ENCODE measurements around the gene TAF15. TPM values are rescaled to one million over a fixed set of nuclear protein-coding genes. Genes with fewer than 3 reads are reported as not detected.

Gene TAF15
- total and polyA plus RNA-seq, 2 of the 13 experiments (the other 11 are each of a cell fraction or from before 2014, with no cell fraction given): 25.2 to 26.5 TPM

DNA sequence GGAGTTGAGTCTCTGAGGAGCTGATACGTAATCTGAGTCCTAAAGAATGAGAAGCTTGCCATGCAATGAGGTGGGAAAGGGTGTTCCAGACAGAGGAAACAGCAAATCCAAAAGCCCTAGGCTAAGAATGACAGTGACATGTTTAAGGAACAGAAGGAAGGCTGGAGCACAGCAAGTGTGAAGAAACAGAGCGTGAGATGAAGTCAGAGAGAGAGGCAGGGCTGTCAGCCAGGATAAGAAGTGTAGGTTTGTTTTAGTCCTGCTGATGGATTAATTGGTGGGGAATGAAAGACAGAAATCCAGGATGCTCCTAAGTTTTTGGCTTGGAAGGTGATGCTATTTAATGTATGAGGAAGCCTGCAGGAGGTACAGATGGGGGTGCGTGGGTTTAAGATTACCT lies 28.3 kb upstream of the TAF15 start:
- ChIA-PET POLR2A (no interaction called here), CTCF (ENCODE audit: low intra/inter-chr PET ratio, low total read pairs) (no interaction called here)
- no peak overlapping the region for H3K4me2 ChIP-seq (ENCODE audit: low read depth, low read length)
- DNase-seq (ENCODE audit: low spot score): no peak
- no peak for FAIRE-seq
- H3K27ac ChIP-seq (ENCODE audit: extremely low read length, insufficient read depth, low read length): no peak overlapping the region
- ATAC-seq: no peak
- no peak overlapping the region for H3K4me3 ChIP-seq (replicated peaks in 1 of 3; ENCODE audit: insufficient read depth in 1 of 3, low read depth in 2 of 3, low read length in 3 of 3)
- H3K36me3 ChIP-seq (replicated peaks in 1 of 2; ENCODE audit: control insufficient read depth in 1 of 2, insufficient read depth in 2 of 2, low read length in 2 of 2): no peaks in the 10 kb centered on the region
- peaks cover 14% of the 10 kb centered on the region for H3K4me1 ChIP-seq (ENCODE audit: insufficient read depth, low read length)
- WGBS (ENCODE audit: low lambda C conversion rate): 17% methylated on average over 3 of the region's 3 CpGs
- in situ Hi-C loops (cut with HindIII; ENCODE audit: extremely low pct_ligation_motif_present, low pct_unique_long_range_greater_than_20kb): no loop called here
- H3K9me3 ChIP-seq (ENCODE audit: low read length): no peaks in the 10 kb centered on the region
- H4K20me1 ChIP-seq (ENCODE audit: insufficient read depth, low read length): no peaks in the 10 kb centered on the region
- H3K27me3 ChIP-seq (ENCODE audit: control insufficient read depth in 1 of 2, insufficient read depth in 2 of 2, low read length in 2 of 2): peaks cover 0 to 35% of the 10 kb centered on the region in 2 experiments; a peak in 4 of 5 replicates
- H3K9ac ChIP-seq (ENCODE audit: insufficient read depth, low read depth, low read length): no peak overlapping the region
- intact Hi-C loops (cut with micrococcal nuclease; ENCODE audit: unreplicated experiment): no loop called here
- BruUV-seq (replicated peaks): no TSS peak
- H3K79me2 ChIP-seq (ENCODE audit: insufficient read depth, low read length): no peaks in the 10 kb centered on the region
- no peak overlapping the region for H2AFZ ChIP-seq (ENCODE audit: low read length)
- TF ChIP-seq, protein P1, sequence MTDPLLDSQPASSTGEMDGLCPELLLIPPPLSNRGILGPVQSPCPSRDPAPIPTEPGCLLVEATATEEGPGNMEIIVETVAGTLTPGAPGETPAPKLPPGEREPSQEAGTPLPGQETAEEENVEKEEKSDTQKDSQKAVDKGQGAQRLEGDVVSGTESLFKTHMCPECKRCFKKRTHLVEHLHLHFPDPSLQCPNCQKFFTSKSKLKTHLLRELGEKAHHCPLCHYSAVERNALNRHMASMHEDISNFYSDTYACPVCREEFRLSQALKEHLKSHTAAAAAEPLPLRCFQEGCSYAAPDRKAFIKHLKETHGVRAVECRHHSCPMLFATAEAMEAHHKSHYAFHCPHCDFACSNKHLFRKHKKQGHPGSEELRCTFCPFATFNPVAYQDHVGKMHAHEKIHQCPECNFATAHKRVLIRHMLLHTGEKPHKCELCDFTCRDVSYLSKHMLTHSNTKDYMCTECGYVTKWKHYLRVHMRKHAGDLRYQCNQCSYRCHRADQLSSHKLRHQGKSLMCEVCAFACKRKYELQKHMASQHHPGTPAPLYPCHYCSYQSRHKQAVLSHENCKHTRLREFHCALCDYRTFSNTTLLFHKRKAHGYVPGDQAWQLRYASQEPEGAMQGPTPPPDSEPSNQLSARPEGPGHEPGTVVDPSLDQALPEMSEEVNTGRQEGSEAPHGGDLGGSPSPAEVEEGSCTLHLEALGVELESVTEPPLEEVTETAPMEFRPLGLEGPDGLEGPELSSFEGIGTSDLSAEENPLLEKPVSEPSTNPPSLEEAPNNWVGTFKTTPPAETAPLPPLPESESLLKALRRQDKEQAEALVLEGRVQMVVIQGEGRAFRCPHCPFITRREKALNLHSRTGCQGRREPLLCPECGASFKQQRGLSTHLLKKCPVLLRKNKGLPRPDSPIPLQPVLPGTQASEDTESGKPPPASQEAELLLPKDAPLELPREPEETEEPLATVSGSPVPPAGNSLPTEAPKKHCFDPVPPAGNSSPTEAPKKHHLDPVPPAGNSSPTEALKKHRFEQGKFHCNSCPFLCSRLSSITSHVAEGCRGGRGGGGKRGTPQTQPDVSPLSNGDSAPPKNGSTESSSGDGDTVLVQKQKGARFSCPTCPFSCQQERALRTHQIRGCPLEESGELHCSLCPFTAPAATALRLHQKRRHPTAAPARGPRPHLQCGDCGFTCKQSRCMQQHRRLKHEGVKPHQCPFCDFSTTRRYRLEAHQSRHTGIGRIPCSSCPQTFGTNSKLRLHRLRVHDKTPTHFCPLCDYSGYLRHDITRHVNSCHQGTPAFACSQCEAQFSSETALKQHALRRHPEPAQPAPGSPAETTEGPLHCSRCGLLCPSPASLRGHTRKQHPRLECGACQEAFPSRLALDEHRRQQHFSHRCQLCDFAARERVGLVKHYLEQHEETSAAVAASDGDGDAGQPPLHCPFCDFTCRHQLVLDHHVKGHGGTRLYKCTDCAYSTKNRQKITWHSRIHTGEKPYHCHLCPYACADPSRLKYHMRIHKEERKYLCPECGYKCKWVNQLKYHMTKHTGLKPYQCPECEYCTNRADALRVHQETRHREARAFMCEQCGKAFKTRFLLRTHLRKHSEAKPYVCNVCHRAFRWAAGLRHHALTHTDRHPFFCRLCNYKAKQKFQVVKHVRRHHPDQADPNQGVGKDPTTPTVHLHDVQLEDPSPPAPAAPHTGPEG (CRISPR knock-in tag; IDR thresholded peaks at IDR 0.05): no peak
- TF ChIP-seq FOXP1 (IDR thresholded peaks at IDR 0.05) (no peak), FOXP1 (CRISPR knock-in tag; IDR thresholded peaks at IDR 0.05) (no peak), ZNF251 (CRISPR knock-in tag; IDR thresholded peaks at IDR 0.05) (no peak), ZNF12 (CRISPR knock-in tag; IDR thresholded peaks at IDR 0.05) (no peak), BCL3 (CRISPR knock-in tag; IDR thresholded peaks at IDR 0.05) (no peak), KDM5A (IDR thresholded peaks at IDR 0.05; ENCODE audit: borderline replicate concordance, low read length) (no peak)
- TF ChIP-seq, protein P2, sequence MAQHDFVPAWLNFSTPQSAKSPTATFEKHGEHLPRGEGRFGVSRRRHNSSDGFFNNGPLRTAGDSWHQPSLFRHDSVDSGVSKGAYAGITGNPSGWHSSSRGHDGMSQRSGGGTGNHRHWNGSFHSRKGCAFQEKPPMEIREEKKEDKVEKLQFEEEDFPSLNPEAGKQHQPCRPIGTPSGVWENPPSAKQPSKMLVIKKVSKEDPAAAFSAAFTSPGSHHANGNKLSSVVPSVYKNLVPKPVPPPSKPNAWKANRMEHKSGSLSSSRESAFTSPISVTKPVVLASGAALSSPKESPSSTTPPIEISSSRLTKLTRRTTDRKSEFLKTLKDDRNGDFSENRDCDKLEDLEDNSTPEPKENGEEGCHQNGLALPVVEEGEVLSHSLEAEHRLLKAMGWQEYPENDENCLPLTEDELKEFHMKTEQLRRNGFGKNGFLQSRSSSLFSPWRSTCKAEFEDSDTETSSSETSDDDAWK (CRISPR knock-in tag; IDR thresholded peaks at IDR 0.05): no peak
- TF ChIP-seq, protein P3, sequence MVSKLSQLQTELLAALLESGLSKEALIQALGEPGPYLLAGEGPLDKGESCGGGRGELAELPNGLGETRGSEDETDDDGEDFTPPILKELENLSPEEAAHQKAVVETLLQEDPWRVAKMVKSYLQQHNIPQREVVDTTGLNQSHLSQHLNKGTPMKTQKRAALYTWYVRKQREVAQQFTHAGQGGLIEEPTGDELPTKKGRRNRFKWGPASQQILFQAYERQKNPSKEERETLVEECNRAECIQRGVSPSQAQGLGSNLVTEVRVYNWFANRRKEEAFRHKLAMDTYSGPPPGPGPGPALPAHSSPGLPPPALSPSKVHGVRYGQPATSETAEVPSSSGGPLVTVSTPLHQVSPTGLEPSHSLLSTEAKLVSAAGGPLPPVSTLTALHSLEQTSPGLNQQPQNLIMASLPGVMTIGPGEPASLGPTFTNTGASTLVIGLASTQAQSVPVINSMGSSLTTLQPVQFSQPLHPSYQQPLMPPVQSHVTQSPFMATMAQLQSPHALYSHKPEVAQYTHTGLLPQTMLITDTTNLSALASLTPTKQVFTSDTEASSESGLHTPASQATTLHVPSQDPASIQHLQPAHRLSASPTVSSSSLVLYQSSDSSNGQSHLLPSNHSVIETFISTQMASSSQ (IDR thresholded peaks at IDR 0.05; ENCODE audit: low read depth): no peak
- TF ChIP-seq, protein P3 (CRISPR knock-in tag; IDR thresholded peaks at IDR 0.05; ENCODE audit: borderline replicate concordance): no peak
- TF ChIP-seq, protein P4, sequence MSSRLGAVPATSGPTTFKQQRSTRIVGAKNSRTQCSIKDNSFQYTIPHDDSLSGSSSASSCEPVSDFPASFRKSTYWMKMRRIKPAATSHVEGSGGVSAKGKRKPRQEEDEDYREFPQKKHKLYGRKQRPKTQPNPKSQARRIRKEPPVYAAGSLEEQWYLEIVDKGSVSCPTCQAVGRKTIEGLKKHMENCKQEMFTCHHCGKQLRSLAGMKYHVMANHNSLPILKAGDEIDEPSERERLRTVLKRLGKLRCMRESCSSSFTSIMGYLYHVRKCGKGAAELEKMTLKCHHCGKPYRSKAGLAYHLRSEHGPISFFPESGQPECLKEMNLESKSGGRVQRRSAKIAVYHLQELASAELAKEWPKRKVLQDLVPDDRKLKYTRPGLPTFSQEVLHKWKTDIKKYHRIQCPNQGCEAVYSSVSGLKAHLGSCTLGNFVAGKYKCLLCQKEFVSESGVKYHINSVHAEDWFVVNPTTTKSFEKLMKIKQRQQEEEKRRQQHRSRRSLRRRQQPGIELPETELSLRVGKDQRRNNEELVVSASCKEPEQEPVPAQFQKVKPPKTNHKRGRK (CRISPR knock-in tag; IDR thresholded peaks at IDR 0.05): no peak

Measured in HepG2 (cell line).